Anterior cingulate cortex (tissue), 58 donors: ENCODE data around the gene SPINK13.

Source experiments
- DNase-seq, 58 donors: peaks; one replicate each; lab custom pipeline; 2025; lab: John Stamatoyannopoulos, UW

Gene SPINK13

GRCh38 chr5:148311484-148311883 lies 42.9 kb downstream of the SPINK13 start:
- DNase-seq, result no peak

GRCh38 chr5:148312153-148312552 lies 43.6 kb downstream of the SPINK13 start, which contains the start of gene SPINK7:
Gene SPINK7, plus strand, starts transcription at chr5:148312423. Its CDS starts 61 bp downstream, at chr5:148312484.
- DNase-seq, result no peak

GRCh38 chr5:148314187-148314586 lies 45.6 kb downstream of the SPINK13 start:
- DNase-seq, result no peak

GRCh38 chr5:148314731-148315130 lies 46.1 kb downstream of the SPINK13 start:
- no peak for DNase-seq

GRCh38 chr5:148320011-148320963 lies 51.7 kb downstream of the SPINK13 start:
- DNase-seq, result peak in 2 of 58 donors; percentile 0 to 51

GRCh38 chr5:148333262-148333849 lies 64.8 kb downstream of the SPINK13 start:
- no peak for DNase-seq

- DNase-seq, result no peak
Observed at GRCh38 chr5:148335259-148335658, 66.7 kb downstream of the SPINK13 start, which contains the start of gene SPINK9. Gene SPINK9, plus strand, starts transcription at chr5:148335559. Its CDS starts 55 bp downstream, at chr5:148335614.
